ENCODE data around the gene NSUN5. TPM values are rescaled to one million over a fixed set of nuclear protein-coding genes. Genes with fewer than 3 reads are reported as not detected.
"Not testable (repeated sequence)": the region's sequence is repeated elsewhere in the genome, so short reads cannot be mapped to it uniquely, and the experiment has no call there.

NSUN5 gene
- total RNA-seq, 1 donor from 2014 or later, result 3.7 TPM

- DNase-seq, result not testable (repeated sequence)
These were observed 16.8 kb upstream of the NSUN5 start for GRCh38 chr7:73325424-73325823.

GRCh38 chr7:73324081-73324845, 15.6 kb upstream of the NSUN5 start:
- peak; percentile 69 for DNase-seq

- not testable (repeated sequence) for DNase-seq
These were observed 14.9 kb upstream of the NSUN5 start for GRCh38 chr7:73323434-73324080.

- DNase-seq, result not testable (repeated sequence)
These were observed 11.4 kb upstream of the NSUN5 start for GRCh38 chr7:73320009-73320408.

GRCh38 chr7:73319541-73319940, 10.9 kb upstream of the NSUN5 start:
- DNase-seq, result not testable (repeated sequence)

- DNase-seq, result not testable (repeated sequence)
These were observed 10.1 kb upstream of the NSUN5 start for GRCh38 chr7:73318656-73319204.

- no peak for DNase-seq
These were observed 7.9 kb upstream of the NSUN5 start for GRCh38 chr7:73316521-73316920.

- no peak for DNase-seq
These were observed 5.6 kb upstream of the NSUN5 start for GRCh38 chr7:73314271-73314670.

GRCh38 chr7:73313521-73313906, 4.9 kb upstream of the NSUN5 start:
- no peak for DNase-seq

GRCh38 chr7:73312831-73313520, 4.3 kb upstream of the NSUN5 start:
- DNase-seq, result no peak

GRCh38 chr7:73311421-73311820, 2.8 kb upstream of the NSUN5 start:
- DNase-seq, result not testable (repeated sequence)

GRCh38 chr7:73308074-73308664, 457 bp downstream of the NSUN5 start:
- DNase-seq, result peak; percentile 12

- no peak for DNase-seq
These were observed 1.2 kb downstream of the NSUN5 start for GRCh38 chr7:73307436-73307835.

- peak; percentile 23 for DNase-seq
These were observed 3.8 kb downstream of the NSUN5 start for GRCh38 chr7:73304612-73305387.

- no peak for DNase-seq
These were observed 4.6 kb downstream of the NSUN5 start for GRCh38 chr7:73304071-73304470.

GRCh38 chr7:73303546-73303945, 5.1 kb downstream of the NSUN5 start:
- DNase-seq, result no peak

- not testable (repeated sequence) for DNase-seq
These were observed 5.8 kb downstream of the NSUN5 start for GRCh38 chr7:73302846-73303245.

GRCh38 chr7:73301108-73301507, 7.5 kb downstream of the NSUN5 start:
- DNase-seq, result not testable (repeated sequence)

- not testable (repeated sequence) for DNase-seq
These were observed 8.8 kb downstream of the NSUN5 start for GRCh38 chr7:73299812-73300211.

- DNase-seq, result not testable (repeated sequence)
These were observed 10.9 kb downstream of the NSUN5 start for GRCh38 chr7:73297706-73298105.

- DNase-seq, result not testable (repeated sequence)
These were observed 11.4 kb downstream of the NSUN5 start for GRCh38 chr7:73297235-73297634.

- DNase-seq, result not testable (repeated sequence)
These were observed 31.4 kb downstream of the NSUN5 start for GRCh38 chr7:73277210-73277609.
